ENCODE measurements around the gene HOXA3.

Gene HOXA3

GRCh38 chr7:27080844-27081436 is 71.4 kb downstream of the HOXA3 start:
- no peaks in the 10 kb centered on the region for H3K36me3 Mint-ChIP-seq (ENCODE audit: low read depth)
- peaks cover 13% of the 10 kb centered on the region for H3K27me3 Mint-ChIP-seq (ENCODE audit: low read depth)
- DNase-seq (ENCODE audit: low spot score): no peak
- no peaks in the 10 kb centered on the region for H3K9me3 Mint-ChIP-seq
- H3K4me3 Mint-ChIP-seq: no peak overlapping the region
- no peak overlapping the region for H3K27ac Mint-ChIP-seq
- H3K4me1 Mint-ChIP-seq (ENCODE audit: low read depth): peaks cover 6% of the 10 kb centered on the region

- Mint-ChIP-seq H3K4me3 (no peak overlapping the region), H3K36me3 (ENCODE audit: low read depth) (no peaks in the 10 kb centered on the region), H3K9me3 (no peaks in the 10 kb centered on the region), H3K4me1 (ENCODE audit: low read depth) (peaks cover 6% of the 10 kb centered on the region), H3K27me3 (ENCODE audit: low read depth) (peaks cover 9% of the 10 kb centered on the region), H3K27ac (no peak overlapping the region)
- no peak for DNase-seq (ENCODE audit: low spot score)
Observed at GRCh38 chr7:27079234-27079975, 73.0 kb downstream of the HOXA3 start.

- peaks cover 4% of the 10 kb centered on the region for H3K27me3 Mint-ChIP-seq (ENCODE audit: low read depth)
- no peaks in the 10 kb centered on the region for H3K36me3 Mint-ChIP-seq (ENCODE audit: low read depth)
- H3K4me1 Mint-ChIP-seq (ENCODE audit: low read depth): peaks cover 6% of the 10 kb centered on the region
- H3K9me3 Mint-ChIP-seq: no peaks in the 10 kb centered on the region
- no peak overlapping the region for H3K27ac Mint-ChIP-seq
- H3K4me3 Mint-ChIP-seq: no peak overlapping the region
- no peak for DNase-seq (ENCODE audit: low spot score)
Observed at GRCh38 chr7:27078616-27079233, 73.7 kb downstream of the HOXA3 start.

GRCh38 chr7:27073076-27073475 is 79.3 kb downstream of the HOXA3 start:
- Mint-ChIP-seq H3K9me3 (no peaks in the 10 kb centered on the region), H3K4me1 (ENCODE audit: low read depth) (no peaks in the 10 kb centered on the region), H3K27ac (no peak overlapping the region), H3K36me3 (ENCODE audit: low read depth) (no peaks in the 10 kb centered on the region), H3K27me3 (ENCODE audit: low read depth) (peaks cover 5% of the 10 kb centered on the region), H3K4me3 (no peak overlapping the region)
- no peak for DNase-seq (ENCODE audit: low spot score)

- H3K36me3 Mint-ChIP-seq (ENCODE audit: low read depth): no peaks in the 10 kb centered on the region
- H3K4me3 Mint-ChIP-seq: no peak overlapping the region
- no peak for DNase-seq (ENCODE audit: low spot score)
- no peak overlapping the region for H3K27ac Mint-ChIP-seq
- H3K27me3 Mint-ChIP-seq (ENCODE audit: low read depth): peaks cover 5% of the 10 kb centered on the region
- H3K4me1 Mint-ChIP-seq (ENCODE audit: low read depth): no peaks in the 10 kb centered on the region
- no peaks in the 10 kb centered on the region for H3K9me3 Mint-ChIP-seq
Observed at GRCh38 chr7:27071622-27072390, 80.6 kb downstream of the HOXA3 start.

GRCh38 chr7:27068259-27068658 is 84.1 kb downstream of the HOXA3 start:
- Mint-ChIP-seq H3K4me1 (ENCODE audit: low read depth) (no peaks in the 10 kb centered on the region), H3K27me3 (ENCODE audit: low read depth) (peaks cover 5% of the 10 kb centered on the region), H3K27ac (no peak overlapping the region), H3K36me3 (ENCODE audit: low read depth) (no peaks in the 10 kb centered on the region), H3K9me3 (no peaks in the 10 kb centered on the region), H3K4me3 (no peak overlapping the region)
- no peak for DNase-seq (ENCODE audit: low spot score)

GRCh38 chr7:27066148-27066547 is 86.2 kb downstream of the HOXA3 start:
- DNase-seq (ENCODE audit: low spot score): no peak

GRCh38 chr7:27065709-27066108 is 86.7 kb downstream of the HOXA3 start:
- DNase-seq (ENCODE audit: low spot score): no peak
- H3K4me1 Mint-ChIP-seq (ENCODE audit: low read depth): no peaks in the 10 kb centered on the region
- H3K9me3 Mint-ChIP-seq: no peaks in the 10 kb centered on the region
- H3K27me3 Mint-ChIP-seq (ENCODE audit: low read depth): peaks cover 4% of the 10 kb centered on the region
- no peak overlapping the region for H3K4me3 Mint-ChIP-seq
- H3K36me3 Mint-ChIP-seq (ENCODE audit: low read depth): no peaks in the 10 kb centered on the region
- H3K27ac Mint-ChIP-seq: no peak overlapping the region

More at GRCh38 chr7:27066148-27066547, 86.2 kb downstream of the HOXA3 start:
- Mint-ChIP-seq H3K27me3 (ENCODE audit: low read depth) (no peaks in the 10 kb centered on the region), H3K4me1 (ENCODE audit: low read depth) (no peaks in the 10 kb centered on the region), H3K27ac (no peak overlapping the region), H3K9me3 (no peaks in the 10 kb centered on the region), H3K4me3 (no peak overlapping the region), H3K36me3 (ENCODE audit: low read depth) (no peaks in the 10 kb centered on the region)

GRCh38 chr7:27064661-27065060 is 87.7 kb downstream of the HOXA3 start:
- Mint-ChIP-seq H3K9me3 (no peaks in the 10 kb centered on the region), H3K4me3 (no peak overlapping the region), H3K27ac (no peak overlapping the region), H3K36me3 (ENCODE audit: low read depth) (no peaks in the 10 kb centered on the region), H3K4me1 (ENCODE audit: low read depth) (no peaks in the 10 kb centered on the region), H3K27me3 (ENCODE audit: low read depth) (peaks cover 11% of the 10 kb centered on the region)
- DNase-seq (ENCODE audit: low spot score): no peak

- Mint-ChIP-seq H3K4me3 (no peak overlapping the region), H3K36me3 (ENCODE audit: low read depth) (no peaks in the 10 kb centered on the region), H3K27ac (no peak overlapping the region), H3K27me3 (ENCODE audit: low read depth) (peaks cover 13% of the 10 kb centered on the region), H3K9me3 (no peaks in the 10 kb centered on the region), H3K4me1 (ENCODE audit: low read depth) (no peaks in the 10 kb centered on the region)
- no peak for DNase-seq (ENCODE audit: low spot score)
Observed at GRCh38 chr7:27064159-27064558, 88.2 kb downstream of the HOXA3 start.

- DNase-seq (ENCODE audit: low spot score): no peak
- no peaks in the 10 kb centered on the region for H3K9me3 Mint-ChIP-seq
- no peaks in the 10 kb centered on the region for H3K4me1 Mint-ChIP-seq (ENCODE audit: low read depth)
- H3K4me3 Mint-ChIP-seq: no peak overlapping the region
- H3K27me3 Mint-ChIP-seq (ENCODE audit: low read depth): peaks cover 13% of the 10 kb centered on the region
- H3K36me3 Mint-ChIP-seq (ENCODE audit: low read depth): no peaks in the 10 kb centered on the region
- H3K27ac Mint-ChIP-seq: no peak overlapping the region
Observed at GRCh38 chr7:27062946-27063345, 89.4 kb downstream of the HOXA3 start.
